HG02571 (cell line): ENCODE results near the gene APCDD1.

Experiments
- ATAC-seq: cut with Tn5 transposase; IDR thresholded peaks from one replicate; pipeline ENCODE4 v1.9.1; 2021; ENCODE audit warnings: mild to moderate bottlenecking, moderate library complexity; ENCODE audit not compliant: unreplicated experiment

Gene APCDD1

GRCh38 chr18:10431680-10432079, 22.8 kb upstream of the APCDD1 start:
- no peak for ATAC-seq

- ATAC-seq: no peak
Observed at GRCh38 chr18:10432781-10433180, 21.7 kb upstream of the APCDD1 start.

- ATAC-seq: no peak
Observed at GRCh38 chr18:10436160-10436559, 18.3 kb upstream of the APCDD1 start.

GRCh38 chr18:10437837-10438236, 16.6 kb upstream of the APCDD1 start:
- no peak for ATAC-seq

GRCh38 chr18:10439898-10440297, 14.5 kb upstream of the APCDD1 start:
- no peak for ATAC-seq

GRCh38 chr18:10440884-10441283, 13.6 kb upstream of the APCDD1 start:
- ATAC-seq: no peak

- no peak for ATAC-seq
Observed at GRCh38 chr18:10441472-10441871, 13.0 kb upstream of the APCDD1 start.

GRCh38 chr18:10442551-10442971, 11.9 kb upstream of the APCDD1 start:
- no peak for ATAC-seq

- no peak for ATAC-seq
Observed at GRCh38 chr18:10443001-10443400, 11.4 kb upstream of the APCDD1 start.

- no peak for ATAC-seq
Observed at GRCh38 chr18:10444314-10445006, 10.0 kb upstream of the APCDD1 start.

- no peak for ATAC-seq
Observed at GRCh38 chr18:10449396-10449795, 5.0 kb upstream of the APCDD1 start.

GRCh38 chr18:10450986-10451385, 3.4 kb upstream of the APCDD1 start:
- no peak for ATAC-seq

GRCh38 chr18:10453261-10453805, 1.1 kb upstream of the APCDD1 start:
- ATAC-seq: no peak

- no peak for ATAC-seq
Observed at GRCh38 chr18:10454681-10455557, 484 bp downstream of the APCDD1 start.

- no peak for ATAC-seq
Observed at GRCh38 chr18:10455726-10456453, 1.5 kb downstream of the APCDD1 start.

- ATAC-seq: no peak
Observed at GRCh38 chr18:10456718-10457117, 2.3 kb downstream of the APCDD1 start.

- ATAC-seq: no peak
Observed at GRCh38 chr18:10457128-10457527, 2.7 kb downstream of the APCDD1 start.

- no peak for ATAC-seq
Observed at GRCh38 chr18:10457767-10458166, 3.3 kb downstream of the APCDD1 start.

- no peak for ATAC-seq
Observed at GRCh38 chr18:10458691-10459090, 4.3 kb downstream of the APCDD1 start.

GRCh38 chr18:10459587-10459986, 5.2 kb downstream of the APCDD1 start:
- no peak for ATAC-seq

GRCh38 chr18:10460414-10461018, 6.1 kb downstream of the APCDD1 start:
- no peak for ATAC-seq
